Measurements from ENCODE around the gene OR10S1.
"Not testable (repeated sequence)": the region's sequence is repeated elsewhere in the genome, so short reads cannot be mapped to it uniquely, and the experiment has no call there.

Gene OR10S1, protein sequence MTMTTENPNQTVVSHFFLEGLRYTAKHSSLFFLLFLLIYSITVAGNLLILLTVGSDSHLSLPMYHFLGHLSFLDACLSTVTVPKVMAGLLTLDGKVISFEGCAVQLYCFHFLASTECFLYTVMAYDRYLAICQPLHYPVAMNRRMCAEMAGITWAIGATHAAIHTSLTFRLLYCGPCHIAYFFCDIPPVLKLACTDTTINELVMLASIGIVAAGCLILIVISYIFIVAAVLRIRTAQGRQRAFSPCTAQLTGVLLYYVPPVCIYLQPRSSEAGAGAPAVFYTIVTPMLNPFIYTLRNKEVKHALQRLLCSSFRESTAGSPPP

GRCh38 chr11:123977731-123978347 is at the start of gene OR10S1:
Gene OR10S1 (minus strand): TSS chr11:123977781. CDS start chr11:123977664, 117 bp downstream.
- Mint-ChIP-seq H3K9me3 (peaks cover 9% of the 10 kb centered on the region), H3K27me3 (ENCODE audit: low read depth) (peaks cover 4% of the 10 kb centered on the region), H3K4me3 (no peak within 1 kb of the TSS), H3K4me1 (ENCODE audit: low read depth) (peaks cover 2% of the 10 kb centered on the region), H3K27ac (no peak within 1 kb of the TSS), H3K36me3 (ENCODE audit: low read depth) (no peaks in the 10 kb centered on the region)

DNA sequence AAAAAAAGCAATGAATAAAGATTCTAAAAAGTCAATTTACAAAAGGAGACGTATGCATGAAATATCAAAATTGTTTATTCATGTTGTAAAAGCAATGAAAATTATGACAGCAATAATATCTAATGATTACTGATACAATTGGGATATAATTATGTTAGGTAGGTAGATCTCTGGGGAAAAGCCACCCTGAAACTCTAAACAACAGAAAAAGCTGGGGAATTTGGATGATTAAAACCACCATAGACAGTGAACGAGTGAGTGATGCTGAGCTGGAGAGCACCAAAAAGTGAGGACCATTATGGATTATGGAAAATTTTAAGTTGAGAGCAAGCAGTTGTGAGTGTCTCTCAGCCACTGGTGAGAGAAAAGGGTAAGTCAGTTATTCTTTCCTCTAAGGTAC is 48.9 kb upstream of the OR10S1 start, which contains the start of gene OR10G8:
OR10G8 (plus strand) TSS at position 301 of the 400 bp plus-strand sequence. CDS start 2,825 bp downstream, outside the sequence.
- H3K9me3 Mint-ChIP-seq: no peaks in the 10 kb centered on the region
- no peaks in the 10 kb centered on the region for H3K27me3 Mint-ChIP-seq (ENCODE audit: low read depth)
- no peak within 1 kb of the TSS for H3K4me3 Mint-ChIP-seq
- no peaks in the 10 kb centered on the region for H3K4me1 Mint-ChIP-seq (ENCODE audit: low read depth)
- H3K27ac Mint-ChIP-seq: no peak within 1 kb of the TSS
- no peaks in the 10 kb centered on the region for H3K36me3 Mint-ChIP-seq (ENCODE audit: low read depth)

GRCh38 chr11:124015837-124016236 is 38.3 kb upstream of the OR10S1 start:
- H3K4me1 Mint-ChIP-seq (ENCODE audit: low read depth); H3K27ac Mint-ChIP-seq: not testable (repeated sequence)

GRCh38 chr11:124012697-124013096 is 35.1 kb upstream of the OR10S1 start, which contains the start of gene OR10G4:
Gene OR10G4 (plus strand): TSS chr11:124012997. CDS start chr11:124015575, 2,578 bp downstream.
- no peaks in the 10 kb centered on the region for H3K36me3 Mint-ChIP-seq (ENCODE audit: low read depth)

More at GRCh38 chr11:124015837-124016236, 38.3 kb upstream of the OR10S1 start:
- H3K36me3 Mint-ChIP-seq (ENCODE audit: low read depth); H3K4me3 Mint-ChIP-seq; H3K9me3 Mint-ChIP-seq; H3K27me3 Mint-ChIP-seq (ENCODE audit: low read depth): not testable (repeated sequence)

DNA sequence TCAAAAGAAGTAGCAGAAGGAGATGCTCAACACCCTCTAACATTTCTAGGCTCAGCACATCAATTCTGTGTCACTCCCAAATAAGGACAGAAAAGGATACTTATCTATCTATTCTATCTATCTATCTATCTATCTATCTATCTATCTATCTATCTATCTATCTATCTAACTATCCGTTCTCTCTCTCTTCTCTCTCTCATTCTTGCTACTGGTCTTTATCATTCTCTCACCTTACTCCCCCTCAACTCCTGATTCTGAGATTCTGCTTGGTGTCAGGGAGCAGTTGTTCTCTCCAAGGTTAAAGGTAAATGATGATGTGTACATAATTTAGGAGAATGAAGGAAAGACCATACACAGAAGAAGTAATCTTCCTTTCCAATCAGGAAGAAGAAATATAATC is 17.5 kb upstream of the OR10S1 start, which contains the start of gene OR10G6:
OR10G6 (minus strand) TSS at position 43 of the 400 bp plus-strand sequence; CDS start at position 43, 0 bp downstream.
- H3K9me3 Mint-ChIP-seq: no peaks in the 10 kb centered on the region
- no peaks in the 10 kb centered on the region for H3K4me1 Mint-ChIP-seq (ENCODE audit: low read depth)
- no peaks in the 10 kb centered on the region for H3K36me3 Mint-ChIP-seq (ENCODE audit: low read depth)
- no peak within 1 kb of the TSS for H3K27ac Mint-ChIP-seq
- no peaks in the 10 kb centered on the region for H3K27me3 Mint-ChIP-seq (ENCODE audit: low read depth)
- H3K4me3 Mint-ChIP-seq: no peak within 1 kb of the TSS

More at GRCh38 chr11:124012697-124013096, 35.1 kb upstream of the OR10S1 start, which contains the start of gene OR10G4:
- Mint-ChIP-seq H3K4me3 (no peak within 1 kb of the TSS), H3K27me3 (ENCODE audit: low read depth) (no peaks in the 10 kb centered on the region), H3K4me1 (ENCODE audit: low read depth) (no peaks in the 10 kb centered on the region), H3K9me3 (no peaks in the 10 kb centered on the region), H3K27ac (no peak within 1 kb of the TSS)

DNA sequence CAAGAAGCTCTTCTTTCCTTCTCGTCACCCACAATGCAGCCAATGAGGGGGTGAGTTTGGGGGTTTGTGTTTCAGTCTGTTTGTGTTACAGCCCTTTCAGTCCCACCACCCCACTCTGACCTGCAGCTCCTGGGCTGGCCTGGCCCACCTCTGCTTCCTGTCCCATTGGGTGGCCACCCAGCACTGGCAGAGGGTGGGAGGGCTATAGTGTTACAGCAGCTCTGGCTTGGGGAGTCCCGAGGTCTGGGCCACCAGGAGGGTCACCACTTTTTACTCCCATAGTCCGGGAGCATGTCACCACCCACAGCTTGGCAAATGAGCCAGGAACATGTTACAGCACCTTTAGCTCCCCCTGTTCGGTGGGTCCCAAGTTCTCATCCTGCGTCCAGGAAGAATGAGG is 1.7 kb upstream of the OR10S1 start:
- no peaks in the 10 kb centered on the region for H3K36me3 Mint-ChIP-seq (ENCODE audit: low read depth)
- H3K9me3 Mint-ChIP-seq: peaks cover 19% of the 10 kb centered on the region
- peaks cover 2% of the 10 kb centered on the region for H3K4me1 Mint-ChIP-seq (ENCODE audit: low read depth)
- no peak overlapping the region for H3K4me3 Mint-ChIP-seq
- H3K27me3 Mint-ChIP-seq (ENCODE audit: low read depth): peaks cover 4% of the 10 kb centered on the region
- H3K27ac Mint-ChIP-seq: no peak overlapping the region

DNA sequence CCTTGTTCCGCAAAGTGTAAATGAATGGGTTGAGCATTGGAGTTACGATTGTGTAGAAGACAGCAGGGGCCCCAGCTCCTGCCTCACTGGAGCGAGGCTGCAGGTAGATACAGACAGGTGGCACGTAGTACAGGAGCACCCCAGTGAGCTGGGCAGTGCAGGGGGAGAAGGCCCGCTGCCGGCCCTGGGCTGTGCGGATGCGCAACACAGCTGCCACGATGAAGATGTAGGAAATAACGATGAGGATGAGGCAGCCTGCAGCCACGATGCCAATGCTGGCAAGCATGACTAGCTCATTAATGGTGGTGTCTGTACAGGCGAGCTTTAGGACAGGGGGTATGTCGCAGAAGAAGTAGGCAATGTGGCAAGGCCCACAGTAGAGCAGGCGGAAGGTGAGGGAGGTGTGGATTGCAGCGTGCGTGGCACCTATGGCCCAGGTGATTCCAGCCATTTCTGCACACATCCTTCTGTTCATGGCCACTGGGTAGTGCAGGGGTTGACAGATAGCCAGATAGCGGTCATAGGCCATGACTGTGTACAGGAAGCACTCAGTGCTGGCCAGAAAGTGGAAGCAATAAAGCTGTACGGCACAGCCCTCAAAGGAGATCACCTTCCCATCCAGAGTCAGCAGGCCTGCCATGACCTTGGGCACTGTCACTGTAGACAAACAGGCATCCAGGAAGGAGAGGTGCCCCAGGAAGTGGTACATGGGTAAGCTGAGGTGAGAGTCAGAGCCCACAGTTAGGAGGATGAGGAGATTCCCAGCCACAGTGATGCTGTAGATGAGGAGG is 616 bp downstream of the OR10S1 start:
- Mint-ChIP-seq H3K36me3 (ENCODE audit: low read depth) (no peaks in the 10 kb centered on the region), H3K27me3 (ENCODE audit: low read depth) (peaks cover 4% of the 10 kb centered on the region), H3K9me3 (peaks cover under 1% of the 10 kb centered on the region), H3K4me3 (no peak overlapping the region), H3K4me1 (ENCODE audit: low read depth) (peaks cover 2% of the 10 kb centered on the region), H3K27ac (no peak overlapping the region)

DNA sequence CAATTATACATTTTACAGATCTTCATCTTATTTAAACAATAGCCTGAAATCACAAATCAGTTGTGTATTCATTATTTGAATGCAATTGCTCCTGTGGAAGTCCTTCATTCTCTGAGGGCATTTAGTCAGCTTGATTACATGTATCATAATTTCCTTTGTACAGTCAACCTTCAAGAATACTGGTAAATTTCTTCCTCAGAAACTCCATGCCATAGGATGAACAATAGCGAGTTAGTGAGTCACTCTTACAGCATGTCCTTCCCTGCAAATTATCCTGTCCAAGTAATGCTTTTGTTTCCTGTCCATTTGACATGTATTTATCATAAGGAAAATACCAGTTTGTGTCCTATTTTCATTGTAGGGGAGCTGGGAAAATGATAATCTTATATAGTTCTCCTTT is 3.8 kb downstream of the OR10S1 start:
- Mint-ChIP-seq H3K27me3 (ENCODE audit: low read depth) (peaks cover 4% of the 10 kb centered on the region), H3K36me3 (ENCODE audit: low read depth) (no peaks in the 10 kb centered on the region), H3K27ac (no peak overlapping the region), H3K4me3 (no peak overlapping the region), H3K4me1 (ENCODE audit: low read depth) (peaks cover 2% of the 10 kb centered on the region), H3K9me3 (no peaks in the 10 kb centered on the region)

- no peaks in the 10 kb centered on the region for H3K27me3 Mint-ChIP-seq (ENCODE audit: low read depth)
- no peaks in the 10 kb centered on the region for H3K4me1 Mint-ChIP-seq (ENCODE audit: low read depth)
- peaks cover 10% of the 10 kb centered on the region for H3K9me3 Mint-ChIP-seq
Measured at GRCh38 chr11:123956752-123957151, 20.8 kb downstream of the OR10S1 start.

DNA sequence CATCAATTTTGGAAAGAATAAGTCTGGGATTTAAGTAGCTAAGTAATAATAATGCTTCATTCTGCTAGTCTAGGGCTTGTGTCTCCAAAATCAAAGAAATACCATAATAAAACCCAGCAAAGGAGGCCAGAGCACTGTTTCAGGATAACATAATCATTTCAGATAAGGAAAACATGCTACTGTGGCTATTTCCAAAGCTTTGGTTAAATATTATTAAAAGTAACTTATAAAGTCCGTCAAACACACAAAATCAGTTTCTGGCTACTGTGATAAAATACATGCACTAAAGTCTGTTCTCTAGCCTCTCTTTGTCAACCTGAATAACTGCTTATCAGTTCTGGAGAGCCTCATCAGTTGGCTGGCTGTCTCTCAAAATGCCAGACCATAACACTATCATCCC is 32.4 kb downstream of the OR10S1 start:
- H3K36me3 Mint-ChIP-seq (ENCODE audit: low read depth): no peaks in the 10 kb centered on the region
- H3K4me1 Mint-ChIP-seq (ENCODE audit: low read depth): no peaks in the 10 kb centered on the region
- no peak overlapping the region for H3K4me3 Mint-ChIP-seq
- no peak overlapping the region for H3K27ac Mint-ChIP-seq
- H3K9me3 Mint-ChIP-seq: no peaks in the 10 kb centered on the region
- peaks cover 4% of the 10 kb centered on the region for H3K27me3 Mint-ChIP-seq (ENCODE audit: low read depth)

More at GRCh38 chr11:123956752-123957151, 20.8 kb downstream of the OR10S1 start:
- Mint-ChIP-seq H3K27ac (no peak overlapping the region), H3K36me3 (ENCODE audit: low read depth) (no peaks in the 10 kb centered on the region), H3K4me3 (no peak overlapping the region)

DNA sequence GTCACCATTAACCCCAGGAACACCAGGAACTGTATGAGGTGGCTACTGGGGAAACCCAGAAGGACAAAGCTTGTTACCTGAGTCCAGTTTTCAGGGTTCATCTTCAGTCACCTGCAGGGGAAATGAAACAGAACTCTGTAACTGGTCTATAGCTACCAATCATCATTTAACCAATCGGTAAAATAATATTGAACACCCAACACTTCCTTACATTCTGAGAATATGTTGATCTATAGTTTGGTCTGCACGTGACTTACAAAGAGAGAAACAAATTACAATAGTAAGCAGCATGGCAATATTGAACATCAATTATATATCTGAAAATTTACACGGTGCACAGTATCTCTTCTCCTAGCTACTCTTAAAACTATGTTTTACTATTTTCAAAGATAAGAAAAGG is 33.8 kb downstream of the OR10S1 start, which contains the start of gene OR6T1:
OR6T1 (minus strand) TSS at position 101 of the 400 bp plus-strand sequence; CDS start at position 101, 0 bp downstream.
- H3K4me3 Mint-ChIP-seq: no peak within 1 kb of the TSS
- no peaks in the 10 kb centered on the region for H3K36me3 Mint-ChIP-seq (ENCODE audit: low read depth)
- no peaks in the 10 kb centered on the region for H3K4me1 Mint-ChIP-seq (ENCODE audit: low read depth)
- H3K27ac Mint-ChIP-seq: no peak within 1 kb of the TSS
- no peaks in the 10 kb centered on the region for H3K27me3 Mint-ChIP-seq (ENCODE audit: low read depth)
- H3K9me3 Mint-ChIP-seq: no peaks in the 10 kb centered on the region

DNA sequence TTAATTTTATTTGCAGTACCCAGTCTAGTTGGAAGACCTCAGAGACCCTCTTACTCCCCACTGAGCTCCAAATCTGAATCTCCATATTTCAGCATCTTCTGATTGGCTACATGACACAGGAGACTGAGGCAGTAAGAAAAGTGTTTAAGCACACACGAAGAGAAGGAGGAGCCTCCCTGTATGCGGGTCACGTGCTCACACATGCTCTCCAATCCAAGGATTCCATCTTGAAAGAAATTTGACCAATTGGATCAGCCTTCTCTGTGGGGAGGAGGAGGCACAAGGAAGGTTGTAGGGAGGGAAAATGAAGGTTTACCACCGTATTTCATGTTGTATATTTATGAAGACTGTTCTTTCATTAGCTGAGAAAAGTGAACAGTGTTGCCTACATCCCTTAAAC is 35.2 kb downstream of the OR10S1 start:
- Mint-ChIP-seq H3K4me3 (no peak overlapping the region), H3K9me3 (no peaks in the 10 kb centered on the region), H3K27me3 (ENCODE audit: low read depth) (no peaks in the 10 kb centered on the region), H3K4me1 (ENCODE audit: low read depth) (no peaks in the 10 kb centered on the region), H3K36me3 (ENCODE audit: low read depth) (no peaks in the 10 kb centered on the region), H3K27ac (no peak overlapping the region)

DNA sequence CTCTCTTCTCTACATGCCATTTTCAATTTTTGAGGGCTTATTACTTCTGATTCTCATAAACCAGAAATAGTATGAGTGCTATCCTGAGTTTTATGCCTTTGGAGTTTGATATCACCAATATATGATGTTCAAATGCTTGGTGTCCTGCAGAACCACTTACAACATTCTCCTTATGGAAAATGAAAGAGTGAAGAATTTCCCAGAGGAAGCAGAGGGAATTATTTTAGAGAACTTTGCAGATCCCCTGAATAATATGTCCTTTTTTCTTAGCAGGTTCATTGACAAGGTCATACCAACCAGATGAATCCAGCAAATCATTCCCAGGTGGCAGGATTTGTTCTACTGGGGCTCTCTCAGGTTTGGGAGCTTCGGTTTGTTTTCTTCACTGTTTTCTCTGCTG is 38.3 kb downstream of the OR10S1 start, which contains the start of gene OR4D5:
OR4D5 (plus strand) TSS at position 301 of the 400 bp plus-strand sequence; CDS start at position 301, 0 bp downstream.
- Mint-ChIP-seq H3K27me3 (ENCODE audit: low read depth) (no peaks in the 10 kb centered on the region), H3K9me3 (no peaks in the 10 kb centered on the region), H3K4me3 (no peak within 1 kb of the TSS), H3K4me1 (ENCODE audit: low read depth) (no peaks in the 10 kb centered on the region), H3K27ac (no peak within 1 kb of the TSS), H3K36me3 (ENCODE audit: low read depth) (no peaks in the 10 kb centered on the region)

Data from T-helper 1 cell treated with Interleukin-12 subunit alpha and Interleukin-12 subunit beta and Interleukin-4 antibody, amounts not matched to agents 30 μg/mL and 1 μg/mL, for 36 hours (primary cell).